ENCODE data around the gene NAP1L5. TPM values are rescaled to one million over a fixed set of nuclear protein-coding genes. Genes with fewer than 3 reads are reported as not detected.

Gene NAP1L5
- total RNA-seq, 4 donors from 2014 or later = 4.0 to 13.6 (median 10.3) TPM

DNA sequence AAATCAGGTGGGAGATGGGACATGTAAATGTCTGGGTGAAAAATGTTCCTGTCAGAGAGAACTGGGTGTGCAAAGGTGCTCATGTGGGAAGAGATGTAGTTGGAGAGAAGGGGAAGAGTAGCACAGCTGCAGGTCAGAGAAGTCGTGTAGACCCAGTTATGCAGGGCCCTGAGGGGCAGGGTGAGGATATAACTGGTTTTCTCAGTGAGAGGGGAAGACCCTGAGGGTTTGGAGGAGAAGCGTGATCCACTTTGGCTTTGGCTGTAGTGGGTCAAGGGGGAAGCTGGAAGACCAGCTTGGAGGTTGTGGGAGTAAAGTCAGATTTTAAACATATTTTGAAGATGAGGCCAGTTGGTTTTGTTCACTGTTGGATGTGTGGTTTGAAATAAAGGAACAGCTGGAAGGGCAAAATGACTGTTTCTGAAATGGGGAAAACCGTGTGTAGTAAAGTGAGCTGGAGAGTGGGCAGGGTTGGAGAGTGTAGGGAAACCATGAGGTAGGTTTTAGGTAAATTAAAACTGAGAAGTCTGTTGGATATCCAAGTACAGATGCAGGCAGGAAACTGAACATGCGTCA lies 44.2 kb downstream of the NAP1L5 start:
- Histone ChIP-seq H3K27ac (no peak overlapping the region), H3K4me3 (no peak overlapping the region), H3K9me3 (no peaks in the 10 kb centered on the region), H3K27me3 (no peaks in the 10 kb centered on the region), H3K4me1 (peaks cover 4 to 38% (median 5%) of the 10 kb centered on the region in 3 donors), H3K36me3 (peaks cover 0 to 42% of the 10 kb centered on the region in 2 donors)
- WGBS, 2 donors (ENCODE audit: low coverage in 1 of 2) = 73 to 82% methylated on average over 4 of the region's 4 CpGs
- no peak for ATAC-seq
- TF ChIP-seq POLR2A (IDR thresholded peaks at IDR 0.05) (no peak), EP300 (IDR thresholded peaks at IDR 0.05) (no peak), POLR2AphosphoS5 (IDR thresholded peaks at IDR 0.05) (no peak)
- TF ChIP-seq, protein P1, sequence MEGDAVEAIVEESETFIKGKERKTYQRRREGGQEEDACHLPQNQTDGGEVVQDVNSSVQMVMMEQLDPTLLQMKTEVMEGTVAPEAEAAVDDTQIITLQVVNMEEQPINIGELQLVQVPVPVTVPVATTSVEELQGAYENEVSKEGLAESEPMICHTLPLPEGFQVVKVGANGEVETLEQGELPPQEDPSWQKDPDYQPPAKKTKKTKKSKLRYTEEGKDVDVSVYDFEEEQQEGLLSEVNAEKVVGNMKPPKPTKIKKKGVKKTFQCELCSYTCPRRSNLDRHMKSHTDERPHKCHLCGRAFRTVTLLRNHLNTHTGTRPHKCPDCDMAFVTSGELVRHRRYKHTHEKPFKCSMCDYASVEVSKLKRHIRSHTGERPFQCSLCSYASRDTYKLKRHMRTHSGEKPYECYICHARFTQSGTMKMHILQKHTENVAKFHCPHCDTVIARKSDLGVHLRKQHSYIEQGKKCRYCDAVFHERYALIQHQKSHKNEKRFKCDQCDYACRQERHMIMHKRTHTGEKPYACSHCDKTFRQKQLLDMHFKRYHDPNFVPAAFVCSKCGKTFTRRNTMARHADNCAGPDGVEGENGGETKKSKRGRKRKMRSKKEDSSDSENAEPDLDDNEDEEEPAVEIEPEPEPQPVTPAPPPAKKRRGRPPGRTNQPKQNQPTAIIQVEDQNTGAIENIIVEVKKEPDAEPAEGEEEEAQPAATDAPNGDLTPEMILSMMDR (IDR thresholded peaks at IDR 0.05) = no peak

DNA sequence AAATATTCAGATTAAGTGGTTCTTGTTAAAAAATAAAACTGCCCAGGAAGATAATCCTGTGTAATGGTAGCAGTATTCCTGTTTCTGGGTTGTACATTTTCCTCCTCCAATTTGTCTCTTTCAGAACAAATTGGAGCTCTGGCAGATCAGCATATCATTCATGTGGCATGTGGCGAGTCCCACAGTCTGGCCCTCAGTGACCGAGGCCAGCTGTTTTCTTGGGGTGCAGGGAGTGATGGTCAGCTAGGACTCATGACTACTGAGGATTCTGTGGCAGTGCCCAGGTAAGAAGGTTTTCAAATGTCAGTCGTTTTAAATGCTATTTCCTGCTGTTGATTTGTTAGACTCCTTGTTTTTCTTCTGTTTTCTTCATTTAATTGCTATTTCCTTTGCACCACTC lies 47.9 kb downstream of the NAP1L5 start:
- peaks cover 0 to 32% (median 3%) of the 10 kb centered on the region in 3 donors for H3K4me1 ChIP-seq
- 58 to 68% methylated on average over 3 of the region's 3 CpGs for WGBS, 2 donors (ENCODE audit: low coverage in 1 of 2)
- H3K27ac ChIP-seq = peak overlapping the region in 1 of 4 donors; percentile 30
- peaks cover 0 to 20% of the 10 kb centered on the region in 2 donors for H3K36me3 ChIP-seq
- no peak for ATAC-seq
- no peaks in the 10 kb centered on the region for H3K9me3 ChIP-seq
- no peak overlapping the region for H3K4me3 ChIP-seq
- H3K27me3 ChIP-seq = no peaks in the 10 kb centered on the region
- TF ChIP-seq EP300 (IDR thresholded peaks at IDR 0.05) = no peak
- no peak for TF ChIP-seq POLR2AphosphoS5 (IDR thresholded peaks at IDR 0.05)
- TF ChIP-seq POLR2A (IDR thresholded peaks at IDR 0.05) = no peak

DNA sequence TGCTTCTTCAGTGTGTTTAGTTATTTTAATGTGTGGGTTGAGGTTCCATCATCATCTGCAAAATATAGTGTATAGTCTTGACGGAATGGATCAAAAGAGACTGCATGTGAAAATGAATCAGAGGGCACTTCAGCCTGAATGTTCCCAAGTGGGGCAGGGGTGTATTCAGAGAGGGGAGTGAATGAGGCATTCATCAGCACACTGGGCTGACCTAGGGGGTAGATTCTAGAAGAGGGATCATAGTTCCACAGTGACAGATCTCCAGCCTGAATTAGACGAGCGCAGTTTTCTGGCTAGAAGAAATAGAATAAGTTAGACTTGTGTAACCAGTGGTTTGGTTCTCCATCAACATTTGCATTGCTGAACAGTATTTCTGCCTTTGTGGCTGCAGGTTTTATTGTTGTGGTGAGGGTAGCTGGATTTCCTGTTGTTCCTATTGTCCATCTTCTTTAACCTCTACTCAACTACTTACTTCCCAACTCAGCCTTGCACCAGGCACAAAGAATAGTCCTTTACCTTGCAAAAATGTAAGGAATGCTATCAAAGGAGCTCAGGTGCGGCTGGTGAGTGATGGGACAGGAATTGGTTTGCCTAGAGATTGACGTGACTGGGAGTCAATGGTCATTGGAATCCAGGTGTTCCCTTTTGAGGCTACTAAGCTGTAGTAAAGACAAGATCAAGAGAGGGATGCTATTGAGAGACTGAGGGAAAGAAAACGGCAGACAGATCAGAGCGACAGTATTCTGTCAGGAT lies 50.9 kb downstream of the NAP1L5 start:
- Histone ChIP-seq H3K9me3 (peaks cover 0 to 9% (median 0%) of the 10 kb centered on the region in 3 donors), H3K36me3 (no peaks in the 10 kb centered on the region), H3K27ac (no peak overlapping the region), H3K4me1 (peaks cover 0 to 32% (median 3%) of the 10 kb centered on the region in 3 donors), H3K27me3 (no peaks in the 10 kb centered on the region), H3K4me3 (no peak overlapping the region)
- WGBS, 2 donors (ENCODE audit: low coverage in 1 of 2) = 96 to 100% methylated on average over 7 of the region's 7 CpGs
- no peak for TF ChIP-seq EP300 (IDR thresholded peaks at IDR 0.05)
- TF ChIP-seq POLR2AphosphoS5 (IDR thresholded peaks at IDR 0.05) = no peak
- no peak for TF ChIP-seq POLR2A (IDR thresholded peaks at IDR 0.05)
- TF ChIP-seq, protein P1 (IDR thresholded peaks at IDR 0.05) = no peak
- no peak for ATAC-seq

DNA sequence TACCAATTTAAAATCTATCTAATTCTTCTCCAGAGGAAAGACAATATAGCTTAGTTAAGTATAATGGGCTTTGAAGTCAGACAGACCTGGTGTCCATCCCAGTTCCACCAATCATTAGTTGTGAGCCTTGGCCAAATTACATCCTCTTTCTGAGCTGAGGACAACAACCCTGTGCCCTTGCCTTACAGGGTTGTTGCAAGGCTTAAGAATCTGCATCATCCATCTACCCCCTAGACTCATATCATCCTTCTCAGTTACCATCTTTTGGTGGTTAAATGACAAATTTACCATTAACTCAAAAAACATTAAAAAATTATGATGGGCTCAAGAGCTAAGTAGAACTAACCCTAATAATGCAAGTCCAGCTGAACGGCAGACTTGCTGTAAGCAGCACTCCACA lies 51.6 kb downstream of the NAP1L5 start:
- no peak overlapping the region for H3K4me3 ChIP-seq
- WGBS, 2 donors (ENCODE audit: low coverage in 1 of 2) = 100% methylated on average over 1 of the region's 1 CpG
- no peak for TF ChIP-seq EP300 (IDR thresholded peaks at IDR 0.05)
- TF ChIP-seq, protein P1 (IDR thresholded peaks at IDR 0.05) = no peak
- TF ChIP-seq POLR2AphosphoS5 (IDR thresholded peaks at IDR 0.05) = no peak
- TF ChIP-seq POLR2A (IDR thresholded peaks at IDR 0.05) = no peak
- no peak overlapping the region for H3K27ac ChIP-seq
- peaks cover 0 to 9% (median 0%) of the 10 kb centered on the region in 3 donors for H3K9me3 ChIP-seq
- ATAC-seq = no peak
- H3K36me3 ChIP-seq = no peaks in the 10 kb centered on the region
- peaks cover 0 to 32% (median 3%) of the 10 kb centered on the region in 3 donors for H3K4me1 ChIP-seq
- H3K27me3 ChIP-seq = no peaks in the 10 kb centered on the region

Small RNA genes within 50 kb of the gene (small RNA-seq; reads per million reads assigned to genes)
- gene RF02115 = 0 reads per million in 4 donors
- 0 to 0.62 (median 0) reads per million in 4 donors for gene RNU6-33P

Other genes starting within 250 kb of the NAP1L5 start
- 1 to 10 TPM; 2.2 to 5.9 (median 3.9) TPM for gene HERC5, start 240.7 kb downstream of the NAP1L5 start, total RNA-seq
- gene PYURF, start 174.1 kb downstream of the NAP1L5 start, total RNA-seq = 100 to 1,000 TPM in 1 of 4 donors, 10 to 100 TPM in 3; 78.1 to 108 (median 96.4) TPM
- 10 to 100 TPM; 45.0 to 60.7 (median 51.9) TPM for gene HERC3, start 105.3 kb downstream of the NAP1L5 start, total RNA-seq

Data from gastroesophageal sphincter (tissue), 4 donors.